HCT116 (cell line): ENCODE results near the gene FGGY. TPM values are rescaled to one million over a fixed set of nuclear protein-coding genes. Genes with fewer than 3 reads are reported as not detected.

ENCODE experiments used
- ATAC-seq: fragments of 200-7000 bp; cut with Tn5 transposase; 2 replicates; pipeline ENCODE4 v1.9.1; 2020; ENCODE audit warnings: mild to moderate bottlenecking, moderate library complexity
- BruUV-seq: library from RNA; stranded (reverse); fragments of 400-500 nt; replicated peaks from 2 replicates; lab custom pipeline; 2021; lab: Mats Ljungman, UMichigan
- CTCF ChIA-PET: fragments of 300-600 bp; sonication (Branson Sonifier 250); formaldehyde crosslinking; loops from one replicate; lab custom pipeline; 2021; ENCODE audit warnings: antibody characterized with exemption; lab: Charles Lee
- POLR2A ChIA-PET: fragments of 300-600, 350-600 bp; sonication (Branson Sonifier 250); formaldehyde crosslinking; loops from one replicate; lab custom pipeline; 2021; ENCODE audit warnings: antibody characterized with exemption; lab: Charles Lee
- RAD21 ChIA-PET, 2 experiments: fragments of 300-600 bp; sonication (Branson Sonifier 250); formaldehyde crosslinking; loops; one replicate each; lab custom pipeline; 2023; ENCODE audit warnings: low total read pairs in 2 of 2; ENCODE audit not compliant: uncharacterized antibody in 2 of 2, unreplicated experiment in 2 of 2, low non-redundant PET in 1 of 2; lab: Charles Lee
- DNase-seq: peaks from one replicate; pipeline ENCODE4 v3.0.0-alpha.2; 2010; ENCODE audit warnings: low read depth, low spot score
- H2AFZ ChIP-seq: fragments of 200-600 bp; shearing (Covaris generic), sonication (generic); 2 replicates; pipeline ENCODE4 v1.6.1; 2017; ENCODE audit warnings: low read depth, mixed run types, mixed read lengths, antibody characterized with exemption, low read length; ENCODE audit not compliant: poor library complexity, severe bottlenecking
- H3K27ac ChIP-seq: 2 replicates; pipeline ENCODE4 v1.5.1; 2012; ENCODE audit warnings: low read depth, low read length
- H3K27me3 ChIP-seq: fragments of 200-600 bp; sonication (generic); 2 replicates; pipeline ENCODE4 v1.6.1; 2016; ENCODE audit warnings: mixed run types, low read length, mixed read lengths; ENCODE audit not compliant: insufficient read depth
- H3K36me3 ChIP-seq, 2 experiments: fragments of 200-500 bp in 1 of 2; fragments of 200-600 bp in 1 of 2; sonication (Bioruptor generic) in 1 of 2; sonication (generic) in 1 of 2; 2 replicates each; pipeline versions ENCODE4 v1.5.1 to v1.6.1; 2014 to 2016; ENCODE audit warnings: low read length in 2 of 2, inconsistent platforms in 1 of 2, mixed read lengths in 1 of 2, mixed run types in 1 of 2; ENCODE audit not compliant: insufficient read depth in 2 of 2, control insufficient read depth in 1 of 2
- H3K4me1 ChIP-seq, 2 experiments: fragments of 200-600 bp in 1 of 2; sonication (generic) in 1 of 2; 2 replicates each; pipeline versions ENCODE4 v1.5.1 to v1.6.1; 2012 to 2017; ENCODE audit warnings: low read length in 2 of 2, inconsistent platforms in 1 of 2, mild to moderate bottlenecking in 1 of 2, mixed read lengths in 1 of 2, mixed run types in 1 of 2, moderate library complexity in 1 of 2; ENCODE audit not compliant: insufficient read depth in 2 of 2, control insufficient read depth in 1 of 2
- H3K4me2 ChIP-seq: fragments of 200-600 bp; sonication (generic); 2 replicates; pipeline ENCODE4 v1.6.1; 2017; ENCODE audit warnings: mixed run types, low read length, mixed read lengths
- H3K4me3 ChIP-seq, 2 experiments: fragments of 200-600 bp in 1 of 2; sonication (generic) in 1 of 2; replicated peaks in 1 of 2; 2 replicates each; pipeline ENCODE4 v1.5.1; 2011 to 2016; ENCODE audit warnings: low read length in 2 of 2, control low read depth in 1 of 2, low read depth in 1 of 2, mild to moderate bottlenecking in 1 of 2, mixed read lengths in 1 of 2, mixed run types in 1 of 2
- H3K79me2 ChIP-seq: fragments of 200-600 bp; sonication (generic); 2 replicates; pipeline ENCODE4 v1.6.1; 2017; ENCODE audit warnings: mild to moderate bottlenecking, mixed run types, low read length, moderate library complexity, mixed read lengths; ENCODE audit not compliant: insufficient read depth
- H3K9ac ChIP-seq: fragments of 200-600 bp; sonication (generic); 2 replicates; pipeline ENCODE4 v1.6.1; 2016; ENCODE audit warnings: low read length, mixed read lengths
- H3K9me2 ChIP-seq: fragments of 200-600 bp; sonication (generic), shearing (Covaris generic); 2 replicates; pipeline ENCODE4 v1.6.1; 2017; ENCODE audit warnings: mixed run types, mild to moderate bottlenecking, moderate library complexity; ENCODE audit not compliant: insufficient read depth
- H3K9me3 ChIP-seq, 2 experiments: fragments of 200-500 bp in 1 of 2; fragments of 200-600 bp in 1 of 2; sonication (Bioruptor generic) in 1 of 2; sonication (generic) in 1 of 2; 2 replicates each; pipeline ENCODE4 v1.6.1; 2014 to 2017; ENCODE audit warnings: low read length in 2 of 2, mixed read lengths in 2 of 2, inconsistent platforms in 1 of 2, low read depth in 1 of 2, mild to moderate bottlenecking in 1 of 2, mixed run types in 1 of 2, moderate library complexity in 1 of 2; ENCODE audit not compliant: control insufficient read depth in 1 of 2, insufficient read depth in 1 of 2
- H4K20me1 ChIP-seq: fragments of 200-600 bp; sonication (generic), shearing (Covaris generic); 2 replicates; pipeline ENCODE4 v1.6.1; 2017; ENCODE audit warnings: mixed run types, mild to moderate bottlenecking, moderate library complexity; ENCODE audit not compliant: insufficient read depth
- ATF3 ChIP-seq: IDR thresholded peaks from 2 replicates; pipeline ENCODE4 v1.6.1; 2012
- CEBPB ChIP-seq: IDR thresholded peaks from 2 replicates; pipeline ENCODE4 v1.6.1; 2012; ENCODE audit warnings: low read depth
- ELF1 ChIP-seq: IDR thresholded peaks from 2 replicates; pipeline ENCODE4 v1.6.1; 2012; ENCODE audit warnings: low read depth, borderline replicate concordance
- EZH2 ChIP-seq: fragments of 200-600 bp; sonication (generic); IDR thresholded peaks from 2 replicates; pipeline ENCODE4 v1.6.1; 2017; ENCODE audit warnings: antibody characterized with exemption, mixed run types
- FOSL1 ChIP-seq: IDR thresholded peaks from 2 replicates; pipeline ENCODE4 v1.6.1; 2012; ENCODE audit warnings: low read depth
- REST ChIP-seq: IDR thresholded peaks from 2 replicates; pipeline ENCODE4 v1.6.1; 2012; ENCODE audit warnings: low read depth
- SIN3A ChIP-seq: IDR thresholded peaks from 2 replicates; pipeline ENCODE4 v1.6.1; 2012; ENCODE audit warnings: low read depth
- SP1 ChIP-seq: IDR thresholded peaks from 2 replicates; pipeline ENCODE4 v1.6.1; 2012; ENCODE audit warnings: low read depth
- TCF7L2 ChIP-seq: IDR thresholded peaks from 2 replicates; pipeline ENCODE4 v1.7.0; 2011; ENCODE audit warnings: borderline replicate concordance, inconsistent platforms; ENCODE audit not compliant: insufficient read depth, insufficient read length; ENCODE audit errors: extremely low read depth
- YY1 ChIP-seq: IDR thresholded peaks from 2 replicates; pipeline ENCODE4 v1.6.1; 2011; ENCODE audit warnings: low read length, low read depth, moderate library complexity, mild to moderate bottlenecking; ENCODE audit not compliant: insufficient replicate concordance; ENCODE audit errors: extremely low read depth
- intact Hi-C: fragments of 100-400 bp; cut with micrococcal nuclease; formaldehyde crosslinking; loops from 2 replicates; pipeline ENCODE4 v1.10.0; 2022
- total RNA-seq: library from RNA; stranded (reverse); gene quantifications from one replicate; pipeline ENCODE4 v1.2.1, GENCODE V29; 2021; ENCODE audit not compliant: unreplicated experiment
- TF ChIP-seq, protein P1 (sequence below), 3 experiments: fragments of 200-600 bp in 1 of 3; sonication (generic) in 1 of 3; IDR thresholded peaks in 2 of 3; conservative IDR thresholded peaks in 1 of 3; 2 replicates each; pipeline ENCODE4 v1.5.1; 2012 to 2017; ENCODE audit warnings: low read depth in 2 of 3, low read length in 2 of 3, antibody characterized with exemption in 1 of 3, borderline replicate concordance in 1 of 3, control low read depth in 1 of 3, mild to moderate bottlenecking in 1 of 3, mixed read lengths in 1 of 3, mixed run types in 1 of 3, moderate library complexity in 1 of 3; ENCODE audit not compliant: insufficient read depth in 1 of 3

The FGGY gene
- total RNA-seq, 1 experiment from 2014 or later = 10.6 TPM

DNA sequence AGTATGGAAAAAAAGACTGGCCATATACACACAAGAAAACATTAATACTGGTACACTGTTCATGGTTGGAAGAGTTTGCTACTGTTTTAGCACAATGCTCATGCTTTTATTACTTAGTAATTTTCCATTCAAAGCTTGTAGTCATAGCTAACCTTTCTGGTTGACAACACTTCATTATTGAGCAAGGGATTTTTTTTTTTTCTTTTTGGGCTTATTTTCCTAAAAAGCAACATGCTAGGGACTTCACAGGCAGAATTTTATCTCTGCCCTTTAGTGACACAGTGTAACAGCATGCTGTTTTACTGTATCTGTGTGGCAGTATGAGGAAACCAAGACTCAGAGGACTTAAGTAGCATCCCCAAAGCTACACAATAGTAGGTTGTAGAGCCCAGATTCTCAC, 58.5 kb downstream of the FGGY start:
- ChIA-PET CTCF (no interaction called here), POLR2A (no interaction called here)
- H3K4me1 ChIP-seq = peaks cover 0 to 4% of the 10 kb centered on the region in 2 experiments; a peak in 1 of 4 replicates

More for the DNA sequence above, 58.5 kb downstream of the FGGY start:
- Histone ChIP-seq H3K79me2 (no peaks in the 10 kb centered on the region), H4K20me1 (no peaks in the 10 kb centered on the region), H3K36me3 (no peaks in the 10 kb centered on the region), H3K4me2 (no peak overlapping the region), H3K9me3 (no peaks in the 10 kb centered on the region), H3K27ac (no peak overlapping the region), H3K9me2 (no peaks in the 10 kb centered on the region), H3K9ac (no peak overlapping the region), H3K27me3 (no peaks in the 10 kb centered on the region), H3K4me3 (no peak overlapping the region), H2AFZ (no peak overlapping the region)
- ATAC-seq (no peak), DNase-seq (no peak)
- RAD21 ChIA-PET = no interaction called here
- TF ChIP-seq YY1 (no peak), EZH2 (no peak), FOSL1 (no peak), SIN3A (no peak), CEBPB (no peak), SP1 (no peak), ELF1 (no peak), REST (no peak), TCF7L2 (no peak), ATF3 (no peak)
- TF ChIP-seq, protein P1, sequence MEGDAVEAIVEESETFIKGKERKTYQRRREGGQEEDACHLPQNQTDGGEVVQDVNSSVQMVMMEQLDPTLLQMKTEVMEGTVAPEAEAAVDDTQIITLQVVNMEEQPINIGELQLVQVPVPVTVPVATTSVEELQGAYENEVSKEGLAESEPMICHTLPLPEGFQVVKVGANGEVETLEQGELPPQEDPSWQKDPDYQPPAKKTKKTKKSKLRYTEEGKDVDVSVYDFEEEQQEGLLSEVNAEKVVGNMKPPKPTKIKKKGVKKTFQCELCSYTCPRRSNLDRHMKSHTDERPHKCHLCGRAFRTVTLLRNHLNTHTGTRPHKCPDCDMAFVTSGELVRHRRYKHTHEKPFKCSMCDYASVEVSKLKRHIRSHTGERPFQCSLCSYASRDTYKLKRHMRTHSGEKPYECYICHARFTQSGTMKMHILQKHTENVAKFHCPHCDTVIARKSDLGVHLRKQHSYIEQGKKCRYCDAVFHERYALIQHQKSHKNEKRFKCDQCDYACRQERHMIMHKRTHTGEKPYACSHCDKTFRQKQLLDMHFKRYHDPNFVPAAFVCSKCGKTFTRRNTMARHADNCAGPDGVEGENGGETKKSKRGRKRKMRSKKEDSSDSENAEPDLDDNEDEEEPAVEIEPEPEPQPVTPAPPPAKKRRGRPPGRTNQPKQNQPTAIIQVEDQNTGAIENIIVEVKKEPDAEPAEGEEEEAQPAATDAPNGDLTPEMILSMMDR (IDR thresholded peaks at IDR 0.05 in 2 of 3, conservative IDR thresholded peaks at IDR 0.05 in 1 of 3; ENCODE audit: borderline replicate concordance in 1 of 3, insufficient read depth in 1 of 3, low read depth in 2 of 3, low read length in 2 of 3) = no peak
- intact Hi-C loops = no loop called here
- no TSS peak for BruUV-seq
